H1 (cell line): Measurements from ENCODE around the gene TMEM51. TPM values are rescaled to one million over a fixed set of nuclear protein-coding genes. Genes with fewer than 3 reads are reported as not detected.
A peak's percentile ranks its signal among the peaks of the same experiment; 100 is the strongest.

Experiments used
- CTCF ChIA-PET: fragments of 300-600 bp; sonication (Branson Sonifier 250); formaldehyde crosslinking; loops from one replicate; lab custom pipeline; 2021; ENCODE audit not compliant: partially characterized antibody; lab: Charles Lee
- POLR2A ChIA-PET: fragments of 300-600 bp; sonication (Branson Sonifier 250); formaldehyde crosslinking; loops from one replicate; lab custom pipeline; 2021; ENCODE audit warnings: inconsistent platforms; ENCODE audit not compliant: partially characterized antibody; lab: Charles Lee
- DNase-seq, 2 experiments: peaks; one replicate each; pipeline versions ENCODE4 v3.0.0 to v3.0.0-alpha.2; 2010 to 2022; ENCODE audit warnings: low spot score in 2 of 2, low read depth in 1 of 2, mixed read lengths in 1 of 2
- FAIRE-seq: peaks from 2 replicates; lab custom pipeline; 2011; peaks lifted over from hg19 to GRCh38; lab: Jason Lieb, UNC
- H2AFZ ChIP-seq: 2 replicates; pipeline ENCODE4 v1.8.1; 2012; ENCODE audit warnings: low read length, inconsistent platforms
- H2AK5ac ChIP-seq: 2 replicates; pipeline ENCODE4 v1.6.1; 2013; ENCODE audit warnings: low read depth, low read length
- H2BK120ac ChIP-seq: replicated peaks from 2 replicates; pipeline ENCODE3; 2013; ENCODE audit warnings: low read depth, low read length, inconsistent platforms
- H2BK12ac ChIP-seq: 2 replicates; pipeline ENCODE4 v1.6.1; 2013; ENCODE audit warnings: low read depth, low read length
- H2BK15ac ChIP-seq: 2 replicates; pipeline ENCODE4 v1.6.1; 2013; ENCODE audit warnings: low read length
- H2BK20ac ChIP-seq: 2 replicates; pipeline ENCODE4 v1.6.1; 2013; ENCODE audit warnings: low read length
- H2BK5ac ChIP-seq: 2 replicates; pipeline ENCODE4 v1.6.1; 2013; ENCODE audit warnings: low read depth, low read length
- H3K14ac ChIP-seq: 2 replicates; pipeline ENCODE4 v1.6.1; 2013; ENCODE audit warnings: inconsistent platforms; ENCODE audit not compliant: insufficient read length
- H3K18ac ChIP-seq: 2 replicates; pipeline ENCODE4 v1.6.1; 2013; ENCODE audit warnings: low read length; ENCODE audit errors: extremely low read depth
- H3K23ac ChIP-seq: 2 replicates; pipeline ENCODE4 v1.6.1; 2013; ENCODE audit warnings: inconsistent platforms; ENCODE audit not compliant: insufficient read length
- H3K23me2 ChIP-seq: 2 replicates; pipeline ENCODE4 v1.6.1; 2013; ENCODE audit warnings: low read depth, low read length
- H3K27ac ChIP-seq: 2 replicates; pipeline ENCODE4 v1.6.1; 2011; ENCODE audit warnings: low read depth, low read length, inconsistent platforms
- H3K27me3 ChIP-seq, 4 experiments: replicated peaks in 1 of 4; 1 replicate in 1 of 4; 2 replicates in 3 of 4; pipeline versions ENCODE4 v1.6.1 to v1.8.1; 2011 to 2013; ENCODE audit warnings: low read length in 3 of 4, mild to moderate bottlenecking in 3 of 4, inconsistent platforms in 2 of 4, mixed read lengths in 2 of 4, moderate library complexity in 1 of 4; ENCODE audit not compliant: control insufficient read depth in 3 of 4, insufficient read depth in 3 of 4; ENCODE audit errors: extremely low read depth in 1 of 4
- H3K36me3 ChIP-seq, 4 experiments: 2 replicates each; pipeline versions ENCODE4 v1.6.1 to v1.8.1; 2011 to 2013; ENCODE audit warnings: mild to moderate bottlenecking in 4 of 4, low read length in 3 of 4, moderate library complexity in 2 of 4, control low read depth in 1 of 4, inconsistent platforms in 1 of 4; ENCODE audit not compliant: insufficient read depth in 4 of 4, control insufficient read depth in 2 of 4
- H3K4ac ChIP-seq: replicated peaks from 2 replicates; pipeline ENCODE3; 2013; ENCODE audit warnings: low read length, low read depth, mixed read lengths, inconsistent platforms; ENCODE audit not compliant: insufficient read length
- H3K4me1 ChIP-seq, 4 experiments: replicated peaks in 1 of 4; 1 replicate in 1 of 4; 2 replicates in 3 of 4; pipeline versions ENCODE4 v1.6.1 to v1.8.1; 2011 to 2013; ENCODE audit warnings: low read length in 3 of 4, inconsistent platforms in 2 of 4, mixed read lengths in 1 of 4; ENCODE audit not compliant: insufficient read depth in 4 of 4, control insufficient read depth in 3 of 4
- H3K4me2 ChIP-seq, 2 experiments: 2 replicates each; pipeline versions ENCODE4 v1.6.1 to v1.8.1; 2011 to 2013; ENCODE audit warnings: low read depth in 2 of 2, low read length in 2 of 2, control low read depth in 1 of 2, inconsistent platforms in 1 of 2, mild to moderate bottlenecking in 1 of 2; ENCODE audit not compliant: insufficient read depth in 1 of 2
- H3K4me3 ChIP-seq, 4 experiments: fragments of 200-600, 300-600 bp in 1 of 4; sonication (generic), shearing (Covaris generic), sonication (Bioruptor Twin) in 1 of 4; 2 replicates each; pipeline versions ENCODE4 v1.5.1 to v1.8.1; 2011 to 2016; ENCODE audit warnings: low read length in 4 of 4, low read depth in 3 of 4, control low read depth in 2 of 4, inconsistent platforms in 2 of 4, mild to moderate bottlenecking in 2 of 4, mixed read lengths in 1 of 4, moderate library complexity in 1 of 4; ENCODE audit not compliant: insufficient read depth in 2 of 4; ENCODE audit errors: extremely low read depth in 1 of 4
- H3K56ac ChIP-seq: replicated peaks from 2 replicates; pipeline ENCODE3; 2013; ENCODE audit warnings: low read depth, mild to moderate bottlenecking, mixed read lengths, low read length, inconsistent platforms; ENCODE audit not compliant: insufficient read length
- H3K79me1 ChIP-seq: 2 replicates; pipeline ENCODE4 v1.6.1; 2013; ENCODE audit warnings: low read depth, low read length, control low read depth
- H3K79me2 ChIP-seq, 2 experiments: 2 replicates each; pipeline versions ENCODE4 v1.6.1 to v1.8.1; 2012 to 2013; ENCODE audit warnings: low read length in 2 of 2, mild to moderate bottlenecking in 2 of 2, inconsistent platforms in 1 of 2; ENCODE audit not compliant: insufficient read depth in 2 of 2, control insufficient read depth in 1 of 2
- H3K9ac ChIP-seq, 4 experiments: replicated peaks in 1 of 4; 1 replicate in 1 of 4; 2 replicates in 3 of 4; pipeline versions ENCODE4 v1.6.1 to v1.8.1; 2011 to 2013; ENCODE audit warnings: low read depth in 3 of 4, low read length in 3 of 4, control low read depth in 2 of 4, mild to moderate bottlenecking in 2 of 4, moderate library complexity in 2 of 4, inconsistent platforms in 1 of 4; ENCODE audit errors: extremely low read depth in 1 of 4
- H3K9me3 ChIP-seq, 2 experiments: 2 replicates each; pipeline versions ENCODE4 v1.6.1 to v1.8.1; 2012 to 2013; ENCODE audit warnings: mild to moderate bottlenecking in 2 of 2, moderate library complexity in 2 of 2, control low read depth in 1 of 2, inconsistent platforms in 1 of 2, low read depth in 1 of 2, low read length in 1 of 2, mixed read lengths in 1 of 2; ENCODE audit not compliant: insufficient read depth in 2 of 2
- H4K20me1 ChIP-seq, 2 experiments: replicated peaks in 1 of 2; 2 replicates each; pipeline versions ENCODE3 to v1.8.1; 2011 to 2013; ENCODE audit warnings: inconsistent platforms in 2 of 2, low read length in 2 of 2, mild to moderate bottlenecking in 1 of 2; ENCODE audit not compliant: insufficient read depth in 2 of 2, control insufficient read depth in 1 of 2
- H4K5ac ChIP-seq: 2 replicates; pipeline ENCODE4 v1.6.1; 2013; ENCODE audit warnings: low read length, low read depth, mixed read lengths, inconsistent platforms; ENCODE audit not compliant: insufficient read length
- H4K8ac ChIP-seq: 2 replicates; pipeline ENCODE4 v1.8.0; 2013; ENCODE audit warnings: mild to moderate bottlenecking, moderate library complexity, low read length, inconsistent platforms; ENCODE audit not compliant: insufficient read depth; ENCODE audit errors: extremely low read depth
- H4K91ac ChIP-seq: replicated peaks from 2 replicates; pipeline ENCODE3; 2013; ENCODE audit warnings: low read length, mixed read lengths, inconsistent platforms; ENCODE audit not compliant: insufficient read length
- WGBS, 2 experiments: shearing (Covaris generic) in 1 of 2; methylation state at CpG; one replicate each; pipeline versions ENCODE4 v1.1.6 to v1.1.7; 2013 to 2015; ENCODE audit warnings: low lambda C conversion rate in 2 of 2, mixed read lengths in 2 of 2, inconsistent platforms in 1 of 2, low coverage in 1 of 2, missing lambda C conversion rate in 1 of 2; ENCODE audit not compliant: insufficient replicate concordance in 2 of 2, insufficient coverage in 1 of 2, insufficient read length in 1 of 2; ENCODE audit errors: extremely low coverage in 1 of 2, missing lambda C conversion rate in 1 of 2; 5-methylcytosine and 5-hydroxymethylcytosine counted together
- polyA plus RNA-seq, 7 experiments: library from polyadenylated mRNA; depleted of rRNA in 3 of 7; stranded (reverse) in 5 of 7; unstranded in 2 of 7; fragments of >200 nt in 5 of 7; fragments of 200-250 nt in 2 of 7; gene quantifications; 1 replicate in 5 of 7; 2 replicates in 1 of 7; 4 replicates in 1 of 7; pipeline versions ENCODE4 v1.2.1 to v1.2.3, GENCODE V29; 2011 to 2013; ENCODE audit warnings: missing spikeins in 2 of 7, mixed read lengths in 2 of 7
- total RNA-seq: library from RNA; stranded (reverse); fragmentation: NEBNext Ultra II Directional; extraction: Animal tissue kit (Norgen Biotek cat#: 25700); gene quantifications from 2 replicates; pipeline ENCODE4 v1.2.1, GENCODE V29; 2021
- TF ChIP-seq, protein P1 (sequence below): IDR thresholded peaks from 2 replicates; pipeline ENCODE4 v1.6.1; 2012; ENCODE audit warnings: low read length, inconsistent platforms

The TMEM51 gene
- total and polyA plus RNA-seq, 2 of the 8 experiments (the other 6 are each of a cell fraction or from before 2014, with no cell fraction given): 9.9 to 10.7 TPM

DNA sequence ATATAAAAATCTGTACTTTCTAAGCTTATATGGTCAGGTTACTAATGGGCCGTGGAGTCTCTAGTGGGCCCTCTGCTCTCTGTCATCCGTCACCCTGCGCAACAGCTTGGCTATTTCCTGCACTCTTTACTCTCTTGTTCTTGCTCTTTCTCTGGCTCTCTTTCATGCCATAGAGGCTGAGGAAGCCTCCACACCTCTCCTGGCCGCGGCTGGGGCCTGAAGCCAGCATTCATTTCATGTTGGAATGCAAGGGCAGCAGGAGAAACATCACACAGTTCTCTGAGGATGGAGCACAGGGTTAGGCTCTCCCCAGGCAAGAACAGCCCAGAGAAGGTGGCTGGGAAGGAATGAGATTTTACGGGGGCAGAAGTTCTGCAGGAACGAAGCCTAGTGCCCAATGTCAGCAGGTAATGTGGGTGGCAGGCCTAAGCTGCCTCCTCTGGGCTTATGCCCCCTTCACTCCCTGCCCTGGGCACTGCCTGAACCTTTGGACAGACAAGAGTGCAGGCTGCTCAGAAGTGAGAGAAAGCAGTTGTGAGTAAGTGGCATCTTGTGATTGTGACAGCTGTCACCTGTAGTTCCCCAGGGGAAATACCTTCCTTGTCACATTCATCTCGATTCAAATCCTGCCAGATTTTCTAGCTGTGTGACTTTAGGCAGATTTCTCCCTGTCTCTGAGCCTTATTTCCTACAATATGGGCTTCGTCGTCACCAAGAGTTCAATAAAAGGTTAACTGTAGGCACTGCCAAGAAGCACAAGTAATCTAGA is 89.9 kb downstream of the TMEM51 start:
- ChIA-PET POLR2A (no interaction called here), CTCF (interaction anchor here (0.6 to 1.2 kb wide), 2 partner anchors 28 to 138 kb away, joined by 3 read pairs; no protein-coding TSS in a partner anchor)
- H3K79me1 ChIP-seq: no peaks in the 10 kb centered on the region
- H3K4ac ChIP-seq: no peak overlapping the region
- H3K9ac ChIP-seq: no peak overlapping the region
- H3K23me2 ChIP-seq: peaks cover 3% of the 10 kb centered on the region; the same call in 1 of the 2 replicates
- no peak overlapping the region for H2AFZ ChIP-seq
- no peak overlapping the region for H2BK12ac ChIP-seq
- no peak overlapping the region for H3K14ac ChIP-seq
- no peak overlapping the region for H3K27ac ChIP-seq
- H2BK20ac ChIP-seq: peak overlapping the region; percentile 48; the same call in 1 of the 2 replicates
- no peak overlapping the region for H4K8ac ChIP-seq
- no peak overlapping the region for H3K56ac ChIP-seq
- H3K4me1 ChIP-seq: peaks cover 0 to 10% (median 2%) of the 10 kb centered on the region in 4 experiments; a peak in 5 of 7 replicates
- no peak overlapping the region for H3K23ac ChIP-seq
- 81% methylated on average over 10 of the region's 10 CpGs; no CpG with 5 or more reads in 1 of the 2 experiments for WGBS, 2 experiments
- no peak overlapping the region for H4K5ac ChIP-seq
- DNase-seq (no peak), FAIRE-seq (no peak)
- no peak overlapping the region for H3K4me2 ChIP-seq
- no peak overlapping the region for H2BK120ac ChIP-seq
- no peak overlapping the region for H2BK5ac ChIP-seq
- no peaks in the 10 kb centered on the region for H3K27me3 ChIP-seq
- H3K79me2 ChIP-seq: no peaks in the 10 kb centered on the region
- H2AK5ac ChIP-seq: no peak overlapping the region
- H2BK15ac ChIP-seq: 0 out of 2 replicates have a peak overlapping the region, but pooled peaks have one; percentile 40
- H4K91ac ChIP-seq: no peak overlapping the region
- no peaks in the 10 kb centered on the region for H4K20me1 ChIP-seq
- H3K9me3 ChIP-seq: no peaks in the 10 kb centered on the region
- H3K36me3 ChIP-seq: no peaks in the 10 kb centered on the region
- no peak overlapping the region for H3K4me3 ChIP-seq
- no peak overlapping the region for H3K18ac ChIP-seq
- TF ChIP-seq, protein P1, sequence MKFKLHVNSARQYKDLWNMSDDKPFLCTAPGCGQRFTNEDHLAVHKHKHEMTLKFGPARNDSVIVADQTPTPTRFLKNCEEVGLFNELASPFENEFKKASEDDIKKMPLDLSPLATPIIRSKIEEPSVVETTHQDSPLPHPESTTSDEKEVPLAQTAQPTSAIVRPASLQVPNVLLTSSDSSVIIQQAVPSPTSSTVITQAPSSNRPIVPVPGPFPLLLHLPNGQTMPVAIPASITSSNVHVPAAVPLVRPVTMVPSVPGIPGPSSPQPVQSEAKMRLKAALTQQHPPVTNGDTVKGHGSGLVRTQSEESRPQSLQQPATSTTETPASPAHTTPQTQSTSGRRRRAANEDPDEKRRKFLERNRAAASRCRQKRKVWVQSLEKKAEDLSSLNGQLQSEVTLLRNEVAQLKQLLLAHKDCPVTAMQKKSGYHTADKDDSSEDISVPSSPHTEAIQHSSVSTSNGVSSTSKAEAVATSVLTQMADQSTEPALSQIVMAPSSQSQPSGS: no peak
